HuH-7 (cell line): ENCODE results near the gene KRT23.

ENCODE experiments used
- DNase-seq: peaks from one replicate; pipeline ENCODE4 v3.0.0; 2011; ENCODE audit warnings: low spot score

The KRT23 gene

DNA sequence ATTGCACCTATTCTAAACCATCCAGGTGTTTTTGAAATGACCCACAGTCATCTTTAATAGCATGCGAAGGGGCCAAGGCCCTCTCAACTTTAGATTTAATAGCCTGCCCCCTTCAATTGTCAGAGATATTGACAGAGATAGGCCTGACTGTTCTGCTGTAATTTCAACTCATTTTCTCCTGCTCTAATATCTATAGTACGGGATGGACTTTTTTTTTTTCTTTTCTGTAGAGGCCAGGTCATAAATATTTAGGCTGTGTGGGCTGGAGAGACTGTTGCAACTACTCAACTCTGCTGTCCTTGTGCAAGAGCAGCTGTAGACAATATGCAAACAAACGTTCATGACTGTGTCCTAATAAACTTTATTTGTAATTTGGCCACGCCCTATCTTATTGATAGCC is 27.7 kb downstream of the KRT23 start:
- DNase-seq: no peak

DNA sequence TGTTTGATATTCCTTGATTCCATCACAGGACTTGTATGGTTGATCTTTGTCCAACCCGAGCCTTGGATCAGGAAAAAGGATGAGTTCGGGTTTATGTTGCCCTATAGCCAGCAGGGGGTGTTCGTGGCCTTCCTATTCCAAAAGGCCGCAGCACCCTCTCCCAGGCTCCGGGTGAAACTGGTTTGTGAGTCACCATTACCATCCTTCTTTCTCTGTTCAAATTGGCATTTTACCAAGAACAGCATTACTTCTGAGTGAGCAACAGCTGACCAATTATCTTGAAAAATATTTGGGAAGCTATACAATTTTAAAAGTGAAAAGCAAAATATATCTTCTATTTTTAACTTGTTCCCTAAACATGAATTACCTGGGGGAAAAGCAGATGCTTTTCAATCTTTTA is 28.1 kb downstream of the KRT23 start:
- DNase-seq: peak; percentile 37

- no peak for DNase-seq
Measured at GRCh38 chr17:40906613-40907012, 30.8 kb downstream of the KRT23 start.

DNA sequence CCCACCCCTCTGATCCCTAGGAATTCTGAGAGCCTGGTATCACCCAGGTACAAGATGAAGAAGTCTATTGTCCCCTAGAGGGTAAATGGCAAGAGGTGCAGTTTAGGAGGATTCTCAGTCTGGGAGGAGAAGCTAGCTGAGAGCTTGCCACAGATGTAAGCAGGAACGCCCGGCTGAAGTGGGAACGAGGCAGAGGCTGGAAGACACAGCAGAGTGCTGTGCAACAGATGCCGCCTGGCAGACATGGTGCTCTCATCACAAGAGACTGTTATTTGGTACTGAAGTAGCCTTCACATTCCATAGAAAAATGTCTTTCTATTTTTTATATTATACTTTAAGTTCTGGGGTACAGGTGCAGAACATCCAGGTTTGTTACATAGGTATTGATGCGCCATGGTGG is 32.1 kb downstream of the KRT23 start:
- DNase-seq: no peak

DNA sequence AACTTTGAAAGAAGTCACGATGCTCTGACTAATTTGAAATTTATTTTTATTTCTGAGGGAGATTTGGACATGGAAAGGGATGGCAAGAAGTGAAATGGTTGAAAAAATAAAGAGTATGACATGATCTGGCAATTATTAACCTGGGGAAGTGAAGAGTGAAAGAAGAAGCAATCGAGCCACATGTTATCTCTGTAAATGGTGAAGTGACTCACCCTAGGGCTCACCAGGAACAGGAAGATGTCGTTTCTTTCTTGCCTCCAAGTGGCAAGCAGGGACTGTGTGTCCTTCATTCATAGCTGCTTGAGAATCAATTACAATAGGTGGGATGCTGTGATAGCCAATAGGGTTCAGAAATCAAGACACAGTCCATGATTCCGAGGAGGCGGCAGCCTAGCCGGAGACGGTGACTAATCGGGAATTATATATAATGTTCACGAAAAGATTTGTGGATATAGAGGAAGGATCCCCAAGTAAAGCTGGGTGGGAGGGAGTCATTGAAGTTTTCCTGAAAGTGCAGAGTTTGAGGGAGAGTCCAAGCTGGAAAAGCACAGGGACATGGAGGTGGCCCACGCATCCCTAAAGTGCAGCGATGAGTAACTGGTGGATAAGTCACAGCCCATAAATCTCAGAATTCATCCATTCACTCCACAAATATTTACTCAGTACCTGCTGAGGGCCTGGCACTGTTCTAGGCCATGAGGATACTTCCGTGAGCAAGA is 34.2 kb downstream of the KRT23 start:
- DNase-seq: no peak

- DNase-seq: no peak
Measured at GRCh38 chr17:40902498-40902897, 34.9 kb downstream of the KRT23 start.

GRCh38 chr17:40901981-40902474 is 35.4 kb downstream of the KRT23 start:
- DNase-seq: peak; percentile 54

GRCh38 chr17:40900809-40901356 is 36.6 kb downstream of the KRT23 start:
- no peak for DNase-seq

DNA sequence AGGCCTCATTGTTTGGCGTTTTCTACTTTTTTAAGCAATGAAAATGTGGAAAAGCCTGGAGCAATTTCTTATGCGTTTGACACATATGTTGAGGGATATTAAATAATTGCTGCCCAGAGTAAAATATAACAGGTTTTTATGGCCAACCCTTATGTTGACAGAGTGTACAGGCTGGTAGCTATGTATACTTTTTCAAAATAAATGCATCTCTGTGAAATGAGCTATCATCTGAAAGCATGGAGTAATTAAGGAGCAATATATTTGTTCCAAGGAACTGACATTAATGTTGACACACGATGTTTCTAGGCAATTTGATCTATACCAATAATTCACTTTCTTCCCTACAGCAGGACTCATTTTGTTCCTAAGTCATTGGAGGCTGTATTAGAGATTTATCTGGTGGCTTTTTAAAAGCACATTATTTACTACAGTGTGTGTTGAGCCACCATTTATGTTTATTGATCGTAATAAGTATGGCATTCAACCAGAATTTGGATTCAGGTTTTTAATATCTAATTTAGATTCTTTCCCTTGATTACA is 40.5 kb downstream of the KRT23 start:
- DNase-seq: no peak

GRCh38 chr17:40895106-40895730 is 42.2 kb downstream of the KRT23 start:
- DNase-seq: no peak

- DNase-seq: no peak
Measured at GRCh38 chr17:40888196-40888720, 49.2 kb downstream of the KRT23 start.

GRCh38 chr17:40886090-40886489 is 51.4 kb downstream of the KRT23 start:
- no peak for DNase-seq

- DNase-seq: no peak
Measured at GRCh38 chr17:40884708-40885512, 52.5 kb downstream of the KRT23 start, which contains the start of gene KRT20. KRT20 (minus strand) TSS chr17:40885242; CDS start chr17:40885185, 57 bp downstream.

DNA sequence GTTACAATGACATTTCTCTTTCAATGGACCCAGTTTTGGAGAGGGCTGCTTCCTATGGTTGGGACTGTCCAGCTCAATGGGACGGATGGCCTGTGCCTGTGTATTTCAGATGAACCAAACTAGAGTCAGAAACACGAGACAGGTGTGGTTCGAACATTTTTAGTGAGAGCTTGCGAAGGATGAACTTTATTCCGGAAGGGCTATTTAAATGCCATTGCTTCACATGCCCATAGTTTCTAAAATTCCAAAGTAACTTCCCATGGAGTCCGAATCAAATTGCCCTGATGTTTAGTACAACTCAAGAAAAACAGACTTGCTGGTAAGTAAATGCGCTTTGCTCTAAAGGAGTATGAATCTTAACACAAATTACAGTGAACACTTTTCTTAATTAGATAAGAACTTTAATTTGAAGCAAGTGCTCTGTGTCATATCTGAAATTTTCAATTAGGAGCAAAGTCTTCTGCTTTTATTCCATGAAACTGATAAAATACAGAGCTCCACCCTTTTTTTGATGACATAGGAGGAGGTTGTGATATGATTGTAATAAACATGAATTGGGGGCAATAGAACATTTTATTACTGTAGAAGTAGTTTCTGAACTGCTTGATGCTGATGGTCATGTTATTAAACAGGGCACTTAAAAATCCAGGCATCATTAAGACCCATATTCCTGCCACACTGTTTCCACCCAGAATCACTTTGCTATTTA is 53.7 kb downstream of the KRT23 start:
- DNase-seq: no peak

DNA sequence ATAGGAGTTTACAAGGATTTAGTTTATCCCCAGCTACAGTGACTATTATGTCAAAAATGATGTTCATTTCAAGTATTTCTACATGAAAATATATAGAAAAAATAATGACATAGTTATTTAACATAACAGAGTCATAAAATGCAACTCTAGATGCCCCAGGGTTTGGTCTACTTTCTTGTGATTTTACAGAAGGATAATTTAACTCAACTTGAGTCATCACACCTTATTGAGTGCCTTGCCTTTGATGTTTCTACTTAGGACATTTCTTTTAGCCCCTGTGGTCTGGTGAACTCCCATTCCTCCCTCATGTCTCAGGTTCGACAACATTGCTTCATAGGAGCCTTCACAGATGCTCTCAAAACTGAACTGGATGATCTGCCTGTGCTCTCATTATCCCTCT is 54.4 kb downstream of the KRT23 start:
- DNase-seq: no peak

DNA sequence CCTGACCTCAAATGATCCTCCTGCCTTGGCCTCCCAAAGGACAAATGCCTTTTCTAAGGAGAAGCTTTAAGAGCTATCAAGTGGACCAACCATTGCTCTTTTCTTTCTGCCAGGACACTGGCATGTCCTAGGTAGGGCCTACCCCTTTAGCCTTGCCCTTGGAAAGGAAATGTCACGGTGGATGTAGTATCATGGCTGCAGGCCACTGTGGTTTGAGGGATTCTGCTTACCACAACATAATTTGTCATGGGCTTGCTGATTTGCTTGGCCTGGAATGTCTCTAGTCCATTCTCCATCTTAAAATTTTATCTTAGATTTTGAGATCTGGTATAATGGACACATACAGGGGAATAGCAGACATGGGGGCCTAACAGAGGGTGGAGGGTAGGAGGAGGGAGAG is 58.4 kb downstream of the KRT23 start:
- no peak for DNase-seq

DNA sequence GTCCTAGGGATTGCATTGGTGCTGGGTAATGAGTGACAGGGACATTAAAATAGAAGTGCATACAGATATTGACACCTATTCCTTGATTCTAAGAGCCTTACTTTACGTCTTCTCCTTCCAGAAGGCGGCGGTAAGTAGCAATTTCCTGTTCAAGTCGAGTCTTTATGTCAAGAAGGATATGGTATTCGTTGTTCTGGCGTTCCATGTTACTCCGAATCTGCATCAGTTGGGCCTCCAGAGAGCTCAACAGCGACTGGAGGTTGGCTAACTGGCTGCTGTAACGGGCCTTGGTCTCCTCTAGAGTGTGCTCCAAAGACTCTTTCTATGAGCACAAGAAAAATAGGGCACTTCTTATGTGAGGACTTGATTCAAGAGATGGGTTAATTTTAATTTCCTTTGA is 59.4 kb downstream of the KRT23 start:
- no peak for DNase-seq

DNA sequence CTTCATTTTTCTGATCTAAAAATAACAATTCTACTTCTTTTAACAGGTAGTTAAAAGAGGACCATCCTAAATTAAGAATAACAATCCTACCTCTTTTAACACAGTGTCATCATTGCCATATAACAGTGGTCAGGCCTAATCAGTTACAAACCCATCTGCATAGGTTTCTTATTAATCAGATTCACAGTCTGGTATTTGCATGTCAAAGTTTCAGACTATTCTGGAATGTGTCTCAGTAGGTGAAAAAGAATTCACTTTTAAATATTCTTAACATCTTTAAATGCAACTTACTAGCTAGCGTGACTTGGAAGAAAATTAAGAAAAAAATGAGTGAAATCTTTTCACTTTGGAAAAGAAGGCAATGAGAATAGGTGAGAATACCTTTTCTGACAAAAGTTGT is 63.6 kb downstream of the KRT23 start:
- no peak for DNase-seq

DNA sequence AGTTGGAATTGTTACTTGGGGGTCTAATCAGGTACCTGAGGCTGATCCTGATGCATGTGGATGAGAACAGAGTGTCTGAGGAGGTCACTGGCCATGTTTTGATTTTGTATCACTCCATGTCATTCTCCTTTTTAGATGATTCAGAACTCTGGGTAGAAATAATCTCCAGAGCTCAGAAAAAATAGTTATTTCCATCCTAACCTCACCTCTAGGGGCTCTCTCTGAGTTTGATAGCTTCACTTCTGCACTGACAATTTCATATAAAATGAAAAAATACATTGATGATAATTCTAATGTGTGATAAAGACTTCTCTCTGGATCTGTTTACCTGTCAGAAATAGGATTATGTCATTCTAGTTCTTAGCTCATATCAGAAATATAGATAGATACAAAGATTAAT is 64.2 kb downstream of the KRT23 start:
- no peak for DNase-seq
